ENCODE data around the gene POU2F1.

DNA sequence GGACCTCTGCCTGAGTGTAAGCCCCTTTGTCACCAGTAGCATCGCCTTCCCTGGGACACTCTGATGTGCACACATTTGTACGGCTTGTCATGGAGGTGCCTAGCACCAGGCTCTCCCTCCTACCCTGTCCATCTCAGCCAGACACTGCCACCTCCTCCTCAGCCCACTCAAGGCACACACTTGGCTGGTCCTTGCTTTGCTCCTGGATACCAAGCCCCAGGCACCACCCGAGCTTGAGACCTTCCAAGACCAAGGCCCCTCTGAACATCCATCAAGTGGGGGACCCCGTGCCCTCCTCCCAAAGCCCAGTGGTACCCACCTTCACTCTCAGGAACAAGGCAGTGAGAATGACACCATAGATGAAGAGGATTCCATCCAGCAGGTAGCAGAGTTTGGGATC is 219.7 kb downstream of the POU2F1 start:
- TF ChIP-seq, protein P1, sequence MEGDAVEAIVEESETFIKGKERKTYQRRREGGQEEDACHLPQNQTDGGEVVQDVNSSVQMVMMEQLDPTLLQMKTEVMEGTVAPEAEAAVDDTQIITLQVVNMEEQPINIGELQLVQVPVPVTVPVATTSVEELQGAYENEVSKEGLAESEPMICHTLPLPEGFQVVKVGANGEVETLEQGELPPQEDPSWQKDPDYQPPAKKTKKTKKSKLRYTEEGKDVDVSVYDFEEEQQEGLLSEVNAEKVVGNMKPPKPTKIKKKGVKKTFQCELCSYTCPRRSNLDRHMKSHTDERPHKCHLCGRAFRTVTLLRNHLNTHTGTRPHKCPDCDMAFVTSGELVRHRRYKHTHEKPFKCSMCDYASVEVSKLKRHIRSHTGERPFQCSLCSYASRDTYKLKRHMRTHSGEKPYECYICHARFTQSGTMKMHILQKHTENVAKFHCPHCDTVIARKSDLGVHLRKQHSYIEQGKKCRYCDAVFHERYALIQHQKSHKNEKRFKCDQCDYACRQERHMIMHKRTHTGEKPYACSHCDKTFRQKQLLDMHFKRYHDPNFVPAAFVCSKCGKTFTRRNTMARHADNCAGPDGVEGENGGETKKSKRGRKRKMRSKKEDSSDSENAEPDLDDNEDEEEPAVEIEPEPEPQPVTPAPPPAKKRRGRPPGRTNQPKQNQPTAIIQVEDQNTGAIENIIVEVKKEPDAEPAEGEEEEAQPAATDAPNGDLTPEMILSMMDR (conservative IDR thresholded peaks at IDR 0.05; ENCODE audit: low read depth, low read length): no peak
- no peak for TF ChIP-seq EZH2 (IDR thresholded peaks at IDR 0.05; ENCODE audit: borderline replicate concordance, low read depth, low read length, poor library complexity, severe bottlenecking)
